Left kidney (tissue), 8 donors: ENCODE results near the gene OR1L4. TPM values are rescaled to one million over a fixed set of nuclear protein-coding genes. Genes with fewer than 3 reads are reported as not detected.

Experiments used
- DNase-seq: peaks from one replicate; pipeline ENCODE4 v3.0.0-alpha.2; 2013
- long read RNA-seq, 8 donors: transcript quantifications; one replicate each; lab custom pipeline, GENCODE V29; 2026
- polyA plus RNA-seq: library from polyadenylated mRNA; unstranded; fragments of 120-200 nt; gene quantifications from one replicate; pipeline ENCODE4 v1.2.1, GENCODE V29; 2013; ENCODE audit not compliant: insufficient read length

The OR1L4 gene
- polyA plus RNA-seq: not detected
- long read RNA-seq, donor 1: 0 reads
- long read RNA-seq, donor 2: 0 reads
- long read RNA-seq, donor 3: 0 reads
- long read RNA-seq, donor 4: 0 reads
- long read RNA-seq, donor 5: 0 reads
- long read RNA-seq, donor 6: 0 reads
- long read RNA-seq, donor 7: 0 reads
- long read RNA-seq, donor 8: 0 reads

DNA sequence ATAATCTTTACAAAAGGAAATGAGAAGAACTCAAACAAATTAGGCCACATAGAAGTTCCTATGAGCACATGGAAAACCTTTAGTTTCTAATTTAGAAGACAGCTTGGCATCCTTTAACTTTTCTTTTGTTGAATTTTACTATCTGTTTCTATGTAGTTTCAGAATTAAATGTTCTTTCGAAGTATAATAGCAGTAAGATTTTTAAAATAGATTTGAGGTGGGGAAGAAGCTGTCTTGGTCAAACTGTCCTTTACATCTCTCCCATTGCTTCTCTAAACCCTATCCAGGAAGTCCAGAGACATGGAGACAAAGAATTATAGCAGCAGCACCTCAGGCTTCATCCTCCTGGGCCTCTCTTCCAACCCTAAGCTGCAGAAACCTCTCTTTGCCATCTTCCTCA lies at the start of gene OR1L4:
Gene OR1L4 (plus strand): TSS at position 301 of the 400 bp plus-strand sequence. CDS start 0 bp downstream, at position 301.
- no peak for DNase-seq

GRCh38 chr9:122684851-122685250 lies 38.9 kb upstream of the OR1L4 start:
- no peak for DNase-seq

DNA sequence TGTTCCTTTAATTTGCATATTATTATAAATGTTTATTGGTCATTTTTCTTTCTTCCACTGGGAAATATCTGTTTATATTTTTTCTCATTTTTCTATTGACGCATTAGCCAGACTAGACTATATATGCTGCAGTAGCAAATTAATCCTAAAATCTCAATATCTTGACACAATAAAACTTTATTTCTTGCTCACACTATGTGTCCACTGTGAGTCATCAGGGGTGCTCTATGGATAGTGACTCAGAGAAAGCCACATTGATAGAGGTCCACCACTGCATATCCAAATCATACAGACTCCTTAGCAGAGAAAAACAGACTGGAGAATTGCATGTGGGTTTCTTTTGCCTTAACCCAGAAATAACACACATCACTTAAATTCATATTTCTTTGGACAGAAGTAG lies 28.1 kb upstream of the OR1L4 start:
- no peak for DNase-seq

- no peak for DNase-seq
These were observed 5.8 kb upstream of the OR1L4 start for GRCh38 chr9:122718038-122718437.

DNA sequence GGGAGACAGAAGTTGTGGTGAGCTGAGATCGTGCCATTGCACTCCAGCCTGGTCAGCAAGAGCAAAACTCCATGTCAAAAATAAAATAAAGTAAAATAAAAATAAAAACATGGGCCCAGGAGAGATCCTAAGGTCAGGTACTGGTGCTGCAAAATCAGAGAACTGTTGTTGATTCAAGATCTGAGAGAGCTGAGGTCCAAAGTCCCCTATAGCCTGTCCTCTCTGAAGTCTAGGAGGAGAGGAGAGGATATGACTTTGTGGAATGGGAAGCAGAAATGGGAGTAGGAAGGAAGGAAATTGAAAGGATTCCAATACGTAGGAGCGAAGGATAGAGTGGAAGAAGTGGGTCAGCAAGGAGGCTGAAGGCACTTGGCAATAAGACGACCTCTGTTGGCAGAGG lies 4.6 kb upstream of the OR1L4 start:
- no peak for DNase-seq

DNA sequence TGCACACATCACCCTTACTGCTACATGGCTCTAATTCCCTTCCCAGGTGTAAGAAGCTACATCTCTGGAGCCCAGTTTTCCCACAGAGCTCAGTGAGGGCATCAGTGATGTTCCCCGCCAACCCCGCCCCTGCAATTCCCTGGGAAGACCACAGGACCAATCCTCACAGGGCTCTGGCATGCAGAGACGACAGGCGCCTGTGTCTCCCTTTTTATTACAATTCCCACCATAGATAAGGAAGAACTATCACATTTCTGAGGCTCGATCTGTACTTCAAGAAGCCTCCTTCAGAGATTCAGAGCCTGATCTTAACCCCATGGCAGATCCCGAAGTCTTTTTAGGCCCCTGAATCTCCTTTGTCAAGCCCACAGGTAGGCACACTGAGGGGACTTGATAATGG lies 18.2 kb downstream of the OR1L4 start, which contains the start of gene OR1L6:
Gene OR1L6 (plus strand): TSS at position 301 of the 400 bp plus-strand sequence. CDS start 7,545 bp downstream, outside the sequence.
- DNase-seq: no peak

GRCh38 chr9:122754825-122755224 lies 31.0 kb downstream of the OR1L4 start:
- DNase-seq: no peak

DNA sequence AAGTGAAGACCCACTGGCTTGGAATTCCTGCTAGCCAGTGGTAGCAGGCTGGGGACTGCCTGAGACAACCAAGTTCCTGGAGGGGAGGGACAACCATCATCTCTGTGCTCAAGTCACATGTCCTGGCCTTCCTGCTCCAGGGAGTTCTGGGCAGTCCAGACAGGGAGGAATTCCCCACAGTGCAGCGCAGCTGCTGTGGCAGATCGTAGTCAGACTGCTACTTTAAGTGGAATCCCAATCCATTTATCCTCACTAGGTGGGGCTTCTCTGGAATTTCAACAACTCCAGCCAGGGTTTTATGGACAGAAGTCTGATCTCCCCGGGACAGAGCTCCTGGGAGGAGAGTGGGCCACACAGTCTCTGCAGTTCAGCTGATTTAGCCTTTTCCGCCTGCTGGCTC lies 44.0 kb downstream of the OR1L4 start:
- DNase-seq: no peak

Other genes with a start within 250 kb of the OR1L4 start
- gene OR1J1, start 246.1 kb upstream of the OR1L4 start, polyA plus RNA-seq: not detected
- not detected for gene OR1J2, start 213.2 kb upstream of the OR1L4 start, polyA plus RNA-seq
- not detected for gene OR1J4, start 204.8 kb upstream of the OR1L4 start, polyA plus RNA-seq
- gene OR1N1, start 196.7 kb upstream of the OR1L4 start, polyA plus RNA-seq: not detected
- not detected for gene OR1N2, start 170.9 kb upstream of the OR1L4 start, polyA plus RNA-seq
- gene OR1L8, start 140.6 kb upstream of the OR1L4 start, polyA plus RNA-seq: 0.12 TPM
- not detected for gene OR1Q1, start 109.3 kb upstream of the OR1L4 start, polyA plus RNA-seq
- gene OR1B1, start 66.4 kb upstream of the OR1L4 start, polyA plus RNA-seq: not detected
- not detected for gene OR1L1, start 62.3 kb upstream of the OR1L4 start, polyA plus RNA-seq
- not detected for gene OR1L3, start 48.9 kb upstream of the OR1L4 start, polyA plus RNA-seq
- not detected for gene OR1L6, start 18.3 kb downstream of the OR1L4 start, polyA plus RNA-seq
- not detected for gene OR5C1, start 64.9 kb downstream of the OR1L4 start, polyA plus RNA-seq
- gene OR1K1, start 76.1 kb downstream of the OR1L4 start, polyA plus RNA-seq: not detected
- gene PDCL, start 104.6 kb downstream of the OR1L4 start, polyA plus RNA-seq: 33.8 TPM
- 52.1 TPM for gene RC3H2, start 181.4 kb downstream of the OR1L4 start, polyA plus RNA-seq
- gene ZBTB6, start 189.3 kb downstream of the OR1L4 start, polyA plus RNA-seq: 15.1 TPM
- gene ZBTB26, start 207.5 kb downstream of the OR1L4 start, polyA plus RNA-seq: 24.5 TPM
- 82.7 TPM for gene RABGAP1, start 217.0 kb downstream of the OR1L4 start, polyA plus RNA-seq